MM.1S (cell line): ENCODE measurements around the gene AKR1E2.

Source experiments
- EZH2 ChIP-seq: fragments of 300-600 bp; sonication (generic); optimal IDR thresholded peaks from 2 replicates; pipeline ENCODE3; 2017; ENCODE audit warnings: low read depth, mild to moderate bottlenecking, antibody characterized with exemption, low read length, mixed read lengths
- EZH2phosphoT487 ChIP-seq: fragments of 300-600 bp; sonication (generic); IDR thresholded peaks from 2 replicates; pipeline ENCODE4 v1.6.1; 2018; ENCODE audit warnings: antibody characterized with exemption, low read length
- TF ChIP-seq, protein P1 (sequence below): fragments of 300-600 bp; sonication (generic); IDR thresholded peaks from 2 replicates; pipeline ENCODE4 v1.5.1; 2016; ENCODE audit warnings: antibody characterized with exemption, low read length, mixed read lengths

DNA sequence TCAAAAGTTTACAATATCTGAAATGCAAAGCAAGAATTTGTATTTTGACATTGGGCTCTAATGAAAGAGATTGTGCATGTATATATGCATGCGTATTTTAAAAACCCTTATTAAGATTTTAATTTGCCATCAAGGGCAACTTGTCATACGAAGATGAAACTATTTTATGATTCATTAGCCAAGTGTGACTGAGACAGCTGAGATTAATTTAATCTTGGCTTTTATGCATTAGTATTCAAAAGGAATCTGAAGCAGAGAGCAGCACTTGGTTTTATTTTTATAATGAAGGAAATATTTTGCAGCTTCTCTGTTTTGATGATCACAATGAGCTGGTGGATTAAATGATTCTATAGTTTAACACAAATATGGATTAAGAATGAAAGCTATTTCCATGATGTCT is 45.9 kb upstream of the AKR1E2 start:
- TF ChIP-seq, protein P1, sequence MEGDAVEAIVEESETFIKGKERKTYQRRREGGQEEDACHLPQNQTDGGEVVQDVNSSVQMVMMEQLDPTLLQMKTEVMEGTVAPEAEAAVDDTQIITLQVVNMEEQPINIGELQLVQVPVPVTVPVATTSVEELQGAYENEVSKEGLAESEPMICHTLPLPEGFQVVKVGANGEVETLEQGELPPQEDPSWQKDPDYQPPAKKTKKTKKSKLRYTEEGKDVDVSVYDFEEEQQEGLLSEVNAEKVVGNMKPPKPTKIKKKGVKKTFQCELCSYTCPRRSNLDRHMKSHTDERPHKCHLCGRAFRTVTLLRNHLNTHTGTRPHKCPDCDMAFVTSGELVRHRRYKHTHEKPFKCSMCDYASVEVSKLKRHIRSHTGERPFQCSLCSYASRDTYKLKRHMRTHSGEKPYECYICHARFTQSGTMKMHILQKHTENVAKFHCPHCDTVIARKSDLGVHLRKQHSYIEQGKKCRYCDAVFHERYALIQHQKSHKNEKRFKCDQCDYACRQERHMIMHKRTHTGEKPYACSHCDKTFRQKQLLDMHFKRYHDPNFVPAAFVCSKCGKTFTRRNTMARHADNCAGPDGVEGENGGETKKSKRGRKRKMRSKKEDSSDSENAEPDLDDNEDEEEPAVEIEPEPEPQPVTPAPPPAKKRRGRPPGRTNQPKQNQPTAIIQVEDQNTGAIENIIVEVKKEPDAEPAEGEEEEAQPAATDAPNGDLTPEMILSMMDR, result no peak
- TF ChIP-seq EZH2, result no peak
- no peak for TF ChIP-seq EZH2phosphoT487
